HG02678 (cell line): ENCODE data around the gene COX11.
A peak's percentile ranks its signal among the peaks of the same experiment; 100 is the strongest.

ENCODE experiments used
- ATAC-seq: cut with Tn5 transposase; IDR thresholded peaks from one replicate; pipeline ENCODE4 v1.9.1; 2021; ENCODE audit warnings: mild to moderate bottlenecking, moderate library complexity; ENCODE audit not compliant: unreplicated experiment

The COX11 gene

GRCh38 chr17:54968988-54969332 is 506 bp upstream of the COX11 start:
- ATAC-seq, result peak; percentile 29

DNA sequence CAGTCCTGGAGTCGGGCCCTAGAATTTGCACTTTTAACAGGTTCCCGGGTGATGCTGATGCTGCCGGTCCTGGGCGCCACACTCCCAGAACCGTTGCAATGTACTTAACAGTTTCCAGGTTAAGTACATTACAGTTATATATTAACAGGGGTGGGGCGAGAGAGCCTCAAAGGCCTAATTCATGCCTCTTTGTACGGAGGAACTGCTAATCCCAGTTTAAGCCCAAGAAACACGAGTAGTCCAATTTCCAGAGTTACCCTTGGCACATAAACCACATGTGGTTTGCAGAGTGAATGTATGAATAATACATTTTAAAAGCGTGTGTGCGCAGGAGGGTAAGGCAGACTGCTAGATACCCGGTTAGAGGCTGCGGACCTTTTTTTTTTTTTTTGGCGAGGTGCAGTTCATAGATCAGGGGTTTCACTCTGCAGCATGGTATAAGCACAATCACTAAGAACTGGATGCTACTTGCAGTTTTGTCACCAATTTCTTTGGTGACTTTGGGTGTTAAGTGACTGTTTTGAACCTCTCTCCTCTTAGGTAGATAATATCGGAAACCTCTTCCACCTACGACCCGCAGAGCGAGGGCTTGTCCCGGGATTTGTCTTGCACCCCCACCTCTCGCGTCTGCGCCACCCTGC is 713 bp downstream of the COX11 start:
- peak; percentile 22 for ATAC-seq

DNA sequence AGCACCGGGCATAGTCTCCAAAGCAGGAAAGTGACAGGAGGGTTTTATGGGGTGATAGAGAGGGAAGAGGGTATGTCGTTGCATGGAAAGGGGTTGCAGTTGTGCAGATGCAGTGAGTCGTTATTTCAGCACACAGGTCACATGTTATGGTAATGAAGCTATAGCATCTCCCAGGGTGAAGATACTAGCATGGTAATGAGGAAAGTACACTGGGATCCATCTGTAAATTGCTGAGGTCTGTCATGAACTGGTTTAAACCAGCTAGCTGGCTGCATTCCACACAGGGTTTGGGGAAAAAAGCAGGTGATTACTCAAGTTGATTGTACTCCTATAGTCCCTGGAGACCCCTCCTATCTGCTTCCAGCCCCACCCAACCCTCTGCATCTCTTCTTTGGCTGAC is 11.7 kb downstream of the COX11 start:
- ATAC-seq, result no peak

- ATAC-seq, result no peak
Measured at GRCh38 chr17:54951286-54951685, 17.2 kb downstream of the COX11 start.

- ATAC-seq, result no peak
Measured at GRCh38 chr17:54950116-54950515, 18.3 kb downstream of the COX11 start.

DNA sequence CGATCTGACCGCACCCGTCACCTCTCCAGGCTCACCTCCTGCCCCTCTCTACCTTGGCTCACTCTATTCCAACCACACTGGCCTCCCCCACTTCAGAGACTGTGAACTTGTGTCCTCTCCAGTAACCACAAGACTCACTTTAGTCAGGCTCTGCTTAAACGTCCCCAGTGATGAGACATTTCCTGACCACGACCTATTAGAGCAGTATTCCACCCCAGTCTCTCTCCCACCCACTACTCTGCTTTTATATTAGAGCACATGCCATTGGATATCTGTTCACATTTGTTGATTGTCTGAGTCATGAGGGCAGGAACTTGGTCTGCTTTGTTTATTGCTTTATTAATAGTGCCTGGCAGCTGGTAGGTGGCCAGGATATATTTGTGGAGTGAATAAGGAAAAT is 20.1 kb downstream of the COX11 start:
- no peak for ATAC-seq

DNA sequence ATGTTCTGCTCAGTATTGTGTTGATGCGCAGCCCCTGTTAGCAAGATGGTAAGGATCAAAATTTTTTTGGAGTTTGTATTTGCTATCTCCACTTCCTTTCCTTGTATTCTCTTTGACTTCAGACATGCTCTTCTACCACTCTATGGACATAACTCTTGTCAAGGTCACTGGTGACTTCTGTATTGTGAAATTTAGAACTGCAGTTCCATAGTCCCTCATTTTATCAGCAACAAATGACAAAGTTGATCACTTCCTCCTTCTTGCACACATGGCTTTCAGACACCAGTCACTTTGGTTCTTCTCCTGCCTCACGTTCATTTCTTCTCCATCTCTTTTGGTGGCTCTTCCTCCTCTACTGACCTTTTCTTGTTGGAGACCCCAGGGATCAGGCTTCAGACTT is 21.1 kb downstream of the COX11 start:
- ATAC-seq, result no peak

- ATAC-seq, result no peak
Measured at GRCh38 chr17:54945671-54946070, 22.8 kb downstream of the COX11 start.

GRCh38 chr17:54945231-54945630 is 23.2 kb downstream of the COX11 start:
- no peak for ATAC-seq

DNA sequence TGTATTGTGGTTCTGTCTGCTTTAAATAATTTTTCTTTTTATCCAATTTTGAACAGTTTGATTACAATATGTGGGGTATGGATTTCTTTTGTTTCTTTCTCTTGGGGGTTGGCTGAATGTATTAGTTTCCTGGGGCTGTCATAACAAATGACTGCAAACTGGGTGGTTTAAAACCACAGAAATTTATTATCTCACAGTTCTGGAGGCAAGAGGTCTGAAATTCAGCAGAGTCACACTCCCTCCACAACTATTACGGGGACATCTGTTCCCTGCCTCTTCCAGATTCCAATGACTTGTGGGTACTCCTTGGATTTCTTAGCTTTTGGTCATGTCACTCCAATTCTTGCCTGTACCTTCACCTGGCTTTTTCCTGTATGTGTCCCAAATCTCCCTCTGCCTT is 23.7 kb downstream of the COX11 start:
- ATAC-seq, result no peak

GRCh38 chr17:54941285-54941684 is 27.2 kb downstream of the COX11 start:
- ATAC-seq, result no peak

DNA sequence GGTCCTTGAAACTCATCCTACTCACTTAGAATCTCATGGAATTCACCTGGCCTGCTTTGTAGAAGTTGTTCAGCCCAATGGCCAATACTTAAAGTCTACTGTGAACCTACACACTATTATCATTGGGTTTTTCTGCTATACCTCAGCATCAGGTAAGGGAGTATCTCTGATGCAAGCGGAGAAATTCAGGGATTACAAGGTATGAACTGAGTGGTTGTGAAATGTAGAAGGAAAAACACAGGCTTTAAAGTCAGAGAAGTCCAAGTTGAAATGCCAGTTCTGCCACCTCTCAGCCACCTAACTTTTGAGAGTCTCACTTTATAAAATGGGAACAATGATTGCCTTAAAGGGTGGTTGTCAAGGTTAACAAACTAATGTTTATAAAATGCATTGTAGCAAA is 31.0 kb downstream of the COX11 start:
- no peak for ATAC-seq

GRCh38 chr17:54937018-54937417 is 31.4 kb downstream of the COX11 start:
- ATAC-seq, result no peak

GRCh38 chr17:54935471-54935870 is 33.0 kb downstream of the COX11 start:
- ATAC-seq, result no peak

GRCh38 chr17:54933921-54934320 is 34.5 kb downstream of the COX11 start:
- ATAC-seq, result no peak

- ATAC-seq, result no peak
Measured at GRCh38 chr17:54932711-54933110, 35.7 kb downstream of the COX11 start.

DNA sequence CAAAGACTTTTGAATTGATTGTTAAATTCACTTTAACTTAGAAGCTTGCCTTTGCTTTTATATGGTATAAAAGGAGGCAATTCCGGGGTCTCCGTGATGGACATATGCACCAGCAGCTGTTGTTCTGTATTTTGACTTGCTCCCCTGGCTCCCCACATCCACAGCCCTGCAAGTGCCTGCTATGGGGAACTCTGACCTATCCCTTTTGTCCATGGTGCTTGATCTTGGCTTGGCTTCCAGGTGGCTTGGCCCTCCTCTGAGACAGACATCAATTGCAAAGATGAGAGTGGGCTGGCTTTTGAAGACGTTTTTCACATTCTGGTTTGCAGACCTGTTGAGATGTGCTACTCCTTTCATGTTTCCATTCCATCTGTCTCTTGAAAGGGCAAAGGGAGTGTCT is 40.9 kb downstream of the COX11 start:
- ATAC-seq, result no peak

GRCh38 chr17:54924405-54924804 is 44.0 kb downstream of the COX11 start:
- ATAC-seq, result no peak

GRCh38 chr17:54920819-54921218 is 47.6 kb downstream of the COX11 start:
- ATAC-seq, result no peak

- ATAC-seq, result no peak
Measured at GRCh38 chr17:54919425-54919824, 49.0 kb downstream of the COX11 start.

DNA sequence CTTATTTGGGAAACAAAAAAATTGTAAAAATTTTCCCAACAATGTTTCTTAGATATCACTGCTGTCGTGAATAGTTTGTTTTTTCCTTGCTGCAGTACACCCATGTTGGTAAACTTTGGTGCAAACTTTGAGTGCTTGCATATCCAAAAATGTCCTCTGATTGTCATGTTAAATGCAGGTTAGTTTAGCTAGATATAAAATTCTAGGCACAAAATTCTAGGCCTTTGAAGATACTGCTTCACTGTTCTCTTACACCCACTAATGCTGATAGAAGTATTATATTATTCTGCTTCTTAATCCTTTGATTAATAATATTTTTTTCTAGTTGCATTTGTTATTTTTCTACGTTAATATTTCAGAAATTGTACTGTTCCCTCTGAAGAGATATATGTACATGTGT is 51.7 kb downstream of the COX11 start:
- no peak for ATAC-seq
